HS-5 (cell line): Measurements from ENCODE around the gene ANKRD34A.
A peak's percentile ranks its signal among the peaks of the same experiment; 100 is the strongest.

Experiments used
- DNase-seq: peaks from one replicate; pipeline ENCODE4 v3.0.0-alpha.2; 2012; ENCODE audit warnings: low read depth

The ANKRD34A gene

GRCh38 chr1:145964328-145965118, at the start of gene ANKRD34A, which contains the start of gene POLR3GL:
ANKRD34A (minus strand) TSS chr1:145964575; CDS start chr1:145961759, 2,816 bp downstream.
POLR3GL (plus strand) TSS chr1:145964690; CDS start chr1:145974866, 10,176 bp downstream.
- DNase-seq: peak; percentile 68

- no peak for DNase-seq
These were observed 49.2 kb upstream of the ANKRD34A start for GRCh38 chr1:146013559-146013922.

- peak; percentile 74 for DNase-seq
These were observed 48.6 kb upstream of the ANKRD34A start for GRCh38 chr1:146012703-146013558.

- no peak for DNase-seq
These were observed 45.9 kb upstream of the ANKRD34A start for GRCh38 chr1:146010126-146010738.

- no peak for DNase-seq
These were observed 43.2 kb upstream of the ANKRD34A start for GRCh38 chr1:146007489-146008133.

GRCh38 chr1:146001709-146002108, 37.3 kb upstream of the ANKRD34A start:
- no peak for DNase-seq

GRCh38 chr1:145999321-146000024, 35.1 kb upstream of the ANKRD34A start:
- DNase-seq: no peak

- DNase-seq: no peak
These were observed 33.3 kb upstream of the ANKRD34A start for GRCh38 chr1:145997718-145998023.

GRCh38 chr1:145997016-145997717, 32.8 kb upstream of the ANKRD34A start:
- DNase-seq: no peak

GRCh38 chr1:145996433-145997015, 32.1 kb upstream of the ANKRD34A start, which contains the start of gene TXNIP:
TXNIP (minus strand) TSS chr1:145996579; CDS start chr1:145996266, 313 bp downstream.
- peak; percentile 74 for DNase-seq

- no peak for DNase-seq
These were observed 31.6 kb upstream of the ANKRD34A start for GRCh38 chr1:145995964-145996432.

GRCh38 chr1:145995148-145995881, 30.9 kb upstream of the ANKRD34A start:
- no peak for DNase-seq

GRCh38 chr1:145994391-145995120, 30.2 kb upstream of the ANKRD34A start:
- DNase-seq: no peak

GRCh38 chr1:145993618-145994390, 29.4 kb upstream of the ANKRD34A start:
- DNase-seq: no peak

GRCh38 chr1:145992958-145993617, 28.7 kb upstream of the ANKRD34A start:
- DNase-seq: no peak

- no peak for DNase-seq
These were observed 28.1 kb upstream of the ANKRD34A start for GRCh38 chr1:145992502-145992936.

GRCh38 chr1:145991735-145992412, 27.5 kb upstream of the ANKRD34A start:
- no peak for DNase-seq
